ENCODE data around the gene PLOD2.

The PLOD2 gene

DNA sequence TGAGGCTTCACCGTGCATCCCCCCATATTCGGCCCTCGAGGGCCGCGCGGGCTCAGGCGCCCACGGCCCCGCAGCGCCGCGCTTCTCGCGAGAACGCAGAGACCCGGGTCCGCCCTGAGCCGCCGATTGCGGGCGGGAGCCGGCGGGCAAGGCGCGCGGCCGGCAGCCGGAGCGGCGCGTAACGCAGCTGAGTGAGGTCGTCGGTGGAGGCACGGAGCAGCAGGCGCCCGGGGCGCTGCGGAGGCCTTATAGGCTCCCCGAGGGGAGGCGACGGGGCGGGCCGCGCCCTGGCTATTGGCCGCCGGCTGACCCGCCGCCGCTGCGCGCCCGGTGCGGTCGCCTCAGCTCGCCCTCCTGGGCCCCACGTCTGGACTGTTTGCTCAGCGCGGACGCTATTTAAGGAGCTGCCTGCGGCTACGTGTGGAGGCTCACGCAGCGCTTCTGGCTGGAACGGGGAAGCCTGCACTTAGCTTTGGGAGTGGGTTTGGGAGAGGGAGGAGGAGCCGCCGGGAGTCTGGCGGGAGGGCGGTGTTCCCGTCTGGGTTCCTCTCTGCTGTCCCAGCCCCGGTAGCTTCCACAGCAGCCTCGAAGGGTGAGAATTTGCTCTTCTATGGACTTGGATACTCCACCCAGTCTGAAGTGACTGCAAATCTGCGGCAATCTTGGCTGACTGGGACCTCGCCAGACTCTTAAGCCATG lies at the start of gene PLOD2:
Gene PLOD2 (minus strand): TSS at position 221 of the 699 bp plus-strand sequence. CDS start 195 bp downstream, at position 26.
- peak in 1 of 2 experiments; percentile 5 for DNase-seq

DNA sequence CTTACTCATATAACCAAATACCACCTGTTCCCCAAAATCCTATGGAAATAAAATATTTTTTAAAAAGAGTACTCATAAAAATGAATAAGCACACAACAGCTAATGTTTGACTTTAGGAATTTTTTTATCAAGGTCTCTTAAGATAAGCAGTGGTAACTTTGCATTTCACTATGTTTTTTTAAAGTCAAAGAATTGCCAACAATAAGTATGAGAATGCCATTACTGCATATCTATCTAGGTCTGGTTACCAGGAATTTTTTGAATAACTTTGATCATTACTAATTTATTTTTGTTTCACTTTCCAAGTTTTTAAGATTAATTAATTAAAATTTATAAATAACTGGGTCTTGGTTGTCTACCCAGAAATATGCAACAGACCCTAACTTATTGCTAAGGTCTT lies 48.4 kb upstream of the PLOD2 start:
- no peak for DNase-seq

DNA sequence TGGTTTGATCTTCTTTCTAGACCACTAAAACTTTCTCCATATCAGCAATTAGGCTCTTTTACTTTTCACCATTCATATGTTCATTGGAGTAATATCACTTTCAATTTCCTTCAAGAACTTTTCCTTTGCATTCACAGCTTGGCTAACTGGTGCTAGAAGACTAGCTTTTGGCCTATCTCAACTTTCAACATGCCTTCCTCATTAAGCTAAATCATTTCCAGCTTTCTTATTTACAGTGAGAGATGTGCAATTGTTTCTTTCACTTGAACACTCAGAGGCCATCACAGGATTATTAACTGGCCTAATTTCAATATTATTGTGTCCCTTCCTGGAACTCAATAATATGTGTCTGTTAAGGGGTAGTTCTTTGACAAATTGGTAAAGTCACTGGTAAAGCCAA lies 42.8 kb upstream of the PLOD2 start:
- no peak for DNase-seq

DNA sequence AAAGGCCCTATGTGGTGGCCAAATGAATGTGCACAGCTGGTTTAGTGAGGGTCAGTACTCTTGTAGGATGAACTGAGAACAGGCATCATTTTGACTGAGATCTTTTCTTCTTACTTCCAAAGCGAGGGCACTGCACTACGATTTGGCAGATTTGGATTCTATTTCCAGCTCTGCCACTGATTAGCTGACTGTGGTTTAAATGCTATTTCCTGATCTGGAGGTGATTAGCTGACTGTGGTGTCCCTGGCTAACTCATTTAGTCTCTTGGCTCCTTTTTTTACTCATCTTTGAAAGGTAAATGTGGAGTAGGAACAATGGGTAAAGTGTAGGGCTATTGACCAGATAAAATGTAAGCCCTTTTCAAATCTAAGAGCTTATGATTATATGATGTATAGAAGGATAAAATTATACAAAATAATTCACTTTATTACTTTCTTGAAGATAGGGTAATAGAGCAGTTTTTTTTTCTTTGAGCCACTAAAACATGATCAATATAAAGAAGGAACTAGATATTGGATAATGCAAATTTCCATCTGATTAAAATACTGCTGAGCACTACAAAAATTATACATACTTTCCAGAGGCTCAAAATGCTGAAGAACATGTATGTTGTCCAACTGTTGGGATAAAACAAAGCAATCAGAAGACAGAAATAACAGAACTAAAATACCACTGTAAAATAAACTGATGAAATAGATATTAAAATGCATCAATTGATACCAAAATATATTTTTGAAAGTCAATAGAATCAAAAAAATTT lies 39.7 kb upstream of the PLOD2 start:
- DNase-seq, result no peak

DNA sequence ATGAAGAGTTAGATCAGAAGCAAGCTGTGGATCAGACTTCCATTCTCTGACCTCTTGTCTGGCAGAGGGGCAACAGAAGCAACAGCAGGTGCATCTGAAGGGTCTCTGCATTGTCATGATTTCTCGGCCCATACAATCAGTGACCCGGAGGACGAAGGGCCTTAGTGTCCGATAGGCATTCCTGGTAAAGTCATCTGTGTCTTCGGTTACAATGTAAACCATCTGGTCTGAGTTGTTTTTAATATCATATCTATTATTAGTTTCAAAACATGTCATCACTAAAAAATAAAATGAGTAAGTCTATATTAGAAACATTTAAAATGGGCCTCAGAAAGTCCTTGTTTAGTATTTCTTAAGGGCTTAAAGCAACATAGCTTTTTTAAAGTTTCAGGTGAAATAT lies 38.8 kb upstream of the PLOD2 start:
- DNase-seq, result no peak

DNA sequence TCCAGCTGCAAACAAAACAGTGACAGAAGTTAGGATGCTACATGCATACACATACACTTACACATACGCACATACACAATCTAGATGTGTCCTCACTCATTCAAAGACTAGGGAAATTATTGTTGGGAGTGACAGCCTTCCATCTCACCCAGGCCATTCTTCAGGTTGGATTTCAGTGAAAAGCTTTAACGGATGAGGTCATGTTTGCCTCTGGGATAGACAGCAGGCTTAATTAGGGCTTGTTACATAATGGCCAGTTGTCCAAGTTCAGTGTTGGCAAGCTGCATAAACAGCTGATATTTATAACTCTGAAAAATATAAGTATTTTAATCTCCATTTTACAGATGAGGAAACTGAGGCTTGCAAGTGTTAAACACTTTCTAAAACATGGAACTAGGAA lies 35.8 kb upstream of the PLOD2 start:
- no peak for DNase-seq

DNA sequence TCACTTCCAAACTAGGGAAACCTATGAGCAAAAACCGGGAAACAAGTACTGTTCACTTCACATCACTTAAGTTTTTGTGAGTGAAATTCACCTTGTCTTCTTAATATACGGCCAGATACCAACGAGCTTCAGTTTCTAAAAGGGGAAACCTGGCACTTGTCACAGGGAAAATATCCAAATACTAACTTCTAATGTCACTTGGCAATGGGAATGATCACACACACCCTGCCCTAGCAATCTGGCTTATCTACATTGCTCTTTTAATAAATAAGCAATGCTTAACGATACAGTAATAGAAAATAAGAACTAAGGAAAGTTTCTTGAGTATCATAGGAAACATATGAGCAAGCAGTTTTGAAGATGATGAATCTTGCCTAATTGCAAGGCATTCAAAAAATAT lies 34.6 kb upstream of the PLOD2 start:
- no peak for DNase-seq

DNA sequence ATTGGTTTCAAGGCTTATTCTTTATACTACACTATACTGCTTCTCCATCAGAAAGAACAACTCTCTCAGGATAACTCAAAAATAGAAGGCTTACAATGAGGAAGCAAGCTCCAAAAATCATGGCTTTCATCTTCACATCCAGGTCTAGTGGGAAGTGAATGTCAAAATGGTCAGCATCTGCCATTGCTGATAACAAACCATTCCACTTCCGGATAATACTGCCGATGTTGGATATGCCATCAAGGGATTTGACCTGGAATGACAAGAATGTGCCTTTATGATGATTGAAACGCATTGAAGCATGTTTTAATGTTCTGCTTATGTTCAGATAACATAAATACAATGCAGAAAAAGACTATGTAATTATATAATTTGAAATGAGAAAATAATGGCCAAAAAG lies 34.0 kb upstream of the PLOD2 start:
- no peak for DNase-seq

DNA sequence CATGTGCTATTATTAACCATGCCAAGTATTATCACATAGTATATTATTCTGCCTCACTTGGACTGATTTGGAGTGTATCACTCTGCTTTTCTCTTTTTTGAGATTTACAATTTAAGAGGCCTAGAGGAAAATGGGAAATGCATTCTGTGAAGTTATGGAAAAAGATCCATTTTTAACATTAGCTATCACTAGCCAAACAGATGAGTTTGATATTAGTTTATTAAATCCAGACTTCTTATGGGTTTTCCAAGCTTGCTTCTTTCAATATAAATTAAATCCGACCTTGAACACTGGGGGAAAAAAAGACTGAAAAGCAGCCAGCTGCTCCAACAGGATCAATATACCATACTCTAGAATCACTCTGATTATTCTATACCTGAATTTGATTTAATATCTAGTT lies 30.1 kb upstream of the PLOD2 start:
- no peak for DNase-seq

DNA sequence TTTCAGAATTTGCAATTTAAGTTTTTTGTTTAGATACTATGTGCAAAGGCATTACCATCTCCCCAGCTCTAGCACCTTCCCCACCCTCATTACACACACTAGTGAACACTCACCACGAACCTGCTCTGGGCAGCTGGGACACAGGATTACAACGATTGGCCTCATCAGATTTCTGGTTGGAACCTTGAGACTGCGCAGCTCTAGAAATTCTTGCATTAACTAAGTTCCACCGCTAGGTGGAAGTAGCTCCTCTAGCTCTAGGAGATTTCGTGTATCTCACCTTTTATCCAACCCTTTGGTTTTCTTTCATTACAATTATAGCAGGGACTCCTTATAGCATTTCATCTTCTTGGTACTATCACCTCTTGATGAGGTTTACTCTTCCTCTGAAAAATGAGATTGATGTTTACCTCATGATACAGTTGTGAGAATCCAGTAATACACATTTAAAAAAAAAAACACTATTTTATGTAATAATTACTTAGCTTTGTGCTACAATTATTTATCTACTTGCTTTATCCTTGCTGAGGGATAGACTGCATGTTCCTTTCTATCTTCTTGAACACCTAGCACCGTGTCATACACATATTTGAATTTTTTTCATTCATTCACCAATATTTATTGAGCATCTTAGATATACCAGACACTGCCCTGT lies 28.7 kb upstream of the PLOD2 start:
- DNase-seq, result no peak

DNA sequence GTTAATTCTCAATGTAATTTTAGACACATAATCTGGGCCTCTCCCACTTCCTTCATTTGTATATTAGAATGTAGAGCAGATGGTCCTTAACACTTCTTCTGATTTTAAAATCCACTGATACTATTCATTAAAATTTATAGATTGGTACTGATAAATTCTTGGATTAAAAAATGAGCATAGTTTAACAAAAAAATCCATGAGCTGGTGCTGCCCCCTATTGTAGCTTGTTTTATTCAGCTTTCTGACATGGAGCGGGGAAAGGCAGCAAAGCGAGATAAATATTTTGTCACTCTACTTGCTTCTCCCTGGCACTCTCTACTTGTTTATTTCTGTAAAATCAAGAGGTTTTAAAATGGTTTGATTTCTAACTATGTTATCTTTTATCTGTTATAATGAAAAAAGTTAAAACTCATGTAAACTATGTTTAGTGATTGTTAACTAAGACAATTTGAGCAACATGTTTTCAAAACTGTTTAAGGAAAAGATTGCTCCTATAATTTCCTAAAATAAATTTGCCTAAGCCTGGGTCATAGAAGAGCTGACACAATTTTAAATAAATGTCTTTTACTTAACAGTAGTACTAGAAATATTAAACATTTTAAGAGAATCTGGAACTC lies 26.5 kb upstream of the PLOD2 start:
- DNase-seq, result no peak

DNA sequence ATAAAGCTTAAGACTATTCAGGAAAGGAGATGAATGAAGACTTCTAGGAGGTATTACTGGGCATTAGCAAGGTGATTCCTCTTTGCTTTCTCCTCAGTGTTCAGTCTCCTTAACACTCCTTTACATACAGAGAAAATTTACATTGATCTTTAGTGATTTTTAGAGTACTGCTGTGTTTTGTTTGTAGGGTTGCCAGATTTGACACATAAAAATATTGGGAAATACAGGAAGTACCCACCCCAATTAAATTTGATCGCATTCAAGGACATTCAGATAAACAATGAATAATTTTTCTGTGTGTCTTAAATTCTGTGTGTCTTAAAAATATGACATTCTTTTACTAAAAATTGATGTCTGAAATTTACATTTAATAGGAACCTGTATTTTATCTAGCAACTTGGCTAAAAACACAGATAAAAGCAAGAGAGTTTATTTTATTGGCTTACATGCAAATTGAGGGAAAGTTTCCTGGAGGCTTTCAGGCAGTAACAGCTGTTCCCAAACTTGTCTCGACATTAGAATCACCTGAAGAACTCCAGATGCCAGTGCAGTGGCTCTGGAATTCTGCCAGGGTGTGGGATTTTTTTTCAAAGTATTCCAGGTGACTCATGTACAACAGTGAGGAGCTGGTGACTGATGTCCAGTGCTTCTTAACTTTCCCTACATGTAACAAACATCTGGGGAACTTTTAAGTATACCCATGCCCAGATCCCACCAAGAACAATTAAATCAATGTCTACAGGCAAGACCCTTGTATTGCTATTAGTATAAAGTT lies 23.4 kb upstream of the PLOD2 start:
- no peak for DNase-seq

DNA sequence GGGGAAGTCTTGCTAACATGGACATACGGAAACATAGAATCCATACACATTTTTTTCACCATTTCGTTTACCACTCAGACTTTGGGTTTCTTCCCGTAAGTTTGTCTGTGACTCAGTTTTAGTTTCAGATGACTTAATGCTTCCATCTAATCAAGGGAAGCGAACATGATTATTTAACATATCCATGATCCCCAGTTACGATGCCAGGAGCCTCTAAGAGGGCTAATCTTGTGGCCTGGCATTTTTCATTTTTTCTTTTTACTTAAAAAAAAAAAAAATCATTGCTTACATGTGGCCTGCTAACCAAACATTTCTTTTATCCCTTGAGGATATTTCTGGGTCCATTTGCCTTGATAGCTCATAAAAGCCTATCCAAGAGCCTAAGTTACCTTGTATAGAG lies 20.2 kb upstream of the PLOD2 start:
- DNase-seq, result no peak

DNA sequence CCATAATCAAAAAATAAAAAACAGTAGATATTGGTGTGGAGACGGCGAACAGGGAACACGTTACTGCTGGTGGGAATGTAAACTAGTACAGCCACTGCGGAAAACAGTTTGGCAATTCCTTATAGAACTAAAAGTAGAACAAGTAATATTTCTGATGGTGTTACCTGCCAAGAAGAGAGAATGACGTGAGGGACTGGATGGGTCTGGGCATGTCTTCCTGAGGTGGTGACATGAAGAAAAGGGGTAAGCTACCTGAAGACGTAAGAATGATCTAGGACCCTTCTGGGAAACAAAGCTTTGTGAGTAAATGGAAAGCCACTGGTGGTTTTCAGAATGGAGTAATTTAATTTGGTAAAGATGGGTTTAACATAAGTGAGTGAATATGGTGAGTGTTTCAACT lies 19.4 kb upstream of the PLOD2 start:
- no peak for DNase-seq

DNA sequence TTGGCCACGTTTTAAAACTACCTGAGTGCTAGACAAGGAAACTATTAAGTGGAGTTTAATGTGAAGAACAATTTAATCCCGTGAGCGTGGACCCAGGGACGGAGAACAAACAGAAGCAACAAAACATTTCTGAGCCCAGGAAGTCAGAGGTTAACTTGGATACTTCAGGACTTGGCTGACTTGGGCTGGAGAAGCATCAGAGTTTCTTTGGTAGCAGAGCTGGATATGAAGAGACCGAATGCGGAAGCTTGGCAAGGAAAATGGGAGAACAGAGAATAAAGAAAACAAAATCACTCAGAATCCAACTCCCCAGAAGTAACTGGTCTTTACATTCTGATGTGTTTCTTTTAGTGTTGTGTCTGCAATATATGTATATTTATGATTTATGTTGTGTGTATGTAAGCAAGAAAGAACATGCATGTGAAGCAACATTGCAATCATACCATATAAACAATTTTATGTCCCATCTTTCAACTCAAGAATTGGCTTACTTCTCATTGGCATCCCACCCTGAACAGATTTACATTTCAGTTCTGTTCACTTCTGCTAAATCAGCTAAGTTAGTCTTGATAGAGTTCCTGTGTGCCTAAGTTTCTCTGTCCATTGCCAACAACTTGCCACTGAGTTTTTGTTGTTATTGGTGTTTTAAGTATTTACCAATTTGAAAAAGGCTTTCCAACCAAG lies 17.2 kb upstream of the PLOD2 start:
- no peak for DNase-seq

DNA sequence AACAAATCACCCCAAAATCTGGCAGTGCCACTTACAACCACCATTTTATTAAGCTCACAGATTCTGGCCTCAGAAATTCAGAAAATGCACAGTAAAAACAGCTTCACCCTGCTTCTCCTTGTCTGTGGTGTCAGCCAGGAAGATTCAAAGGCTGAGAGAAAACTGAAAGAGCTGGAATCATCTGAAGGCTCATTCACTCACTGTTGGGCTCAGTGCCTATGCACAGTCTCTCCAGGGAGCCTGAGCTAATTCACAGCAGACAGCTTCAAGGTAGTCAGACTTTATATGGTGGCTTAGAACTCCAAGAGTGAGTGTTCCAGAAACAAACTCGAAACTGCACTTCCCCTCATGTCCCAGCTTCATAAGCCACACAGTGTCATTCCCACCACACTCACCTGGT lies 16.5 kb upstream of the PLOD2 start:
- DNase-seq, result no peak

DNA sequence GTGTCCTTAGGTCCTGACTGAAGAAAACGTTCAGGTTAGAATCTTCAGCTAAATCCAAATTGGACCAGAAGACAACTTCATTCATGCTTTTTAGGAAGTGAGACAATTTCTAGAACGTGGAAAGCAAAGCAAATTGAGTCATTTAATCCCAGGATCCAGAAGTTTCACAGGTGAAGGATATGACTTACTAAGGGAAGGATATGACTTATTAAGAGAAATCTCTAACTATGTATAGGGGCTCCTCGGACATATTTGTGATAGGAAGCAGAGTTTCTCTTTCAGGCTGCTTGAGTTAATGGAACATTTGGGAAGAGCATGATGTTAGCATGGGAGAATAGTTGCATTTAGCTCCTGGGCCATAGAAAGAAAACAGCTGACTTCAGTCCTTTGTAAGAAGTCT lies 16.1 kb upstream of the PLOD2 start:
- no peak for DNase-seq

DNA sequence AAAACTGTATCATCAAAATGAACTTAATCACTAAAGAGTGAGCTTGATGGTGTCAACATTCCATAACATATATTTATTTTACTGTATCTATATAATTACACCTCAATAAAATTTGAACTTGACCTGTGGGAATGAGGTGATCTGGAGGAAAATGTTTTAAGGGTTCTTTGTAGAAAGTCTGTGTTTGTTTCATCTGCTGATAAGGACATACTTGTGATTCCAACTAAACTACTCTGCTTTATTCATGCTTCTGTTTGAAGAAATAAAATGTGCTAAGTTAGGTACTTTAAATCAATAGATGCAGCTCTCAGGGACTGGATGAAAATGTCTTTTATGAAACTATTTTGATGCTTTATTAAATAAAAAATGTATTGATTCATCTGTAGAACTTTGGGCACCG lies 11.6 kb upstream of the PLOD2 start:
- DNase-seq, result no peak

DNA sequence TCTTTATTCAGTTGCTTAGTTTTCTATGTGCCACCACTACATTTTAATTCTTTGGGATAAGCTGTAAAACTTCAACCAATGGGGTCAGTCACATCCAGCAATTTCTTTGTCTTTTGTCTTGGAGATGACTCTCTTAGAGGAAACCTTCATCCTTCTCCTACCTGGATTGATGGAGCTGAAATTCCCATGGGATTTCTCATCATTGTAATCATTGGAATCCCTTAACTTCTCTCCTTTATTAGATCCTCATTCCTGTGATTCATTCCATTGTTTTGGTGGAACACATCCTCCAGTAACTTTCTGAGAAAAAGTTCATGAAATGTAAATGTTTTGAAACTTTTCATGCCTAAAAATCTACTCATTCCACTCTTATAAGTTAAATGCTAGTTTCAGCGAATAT lies 9.6 kb upstream of the PLOD2 start:
- no peak for DNase-seq

DNA sequence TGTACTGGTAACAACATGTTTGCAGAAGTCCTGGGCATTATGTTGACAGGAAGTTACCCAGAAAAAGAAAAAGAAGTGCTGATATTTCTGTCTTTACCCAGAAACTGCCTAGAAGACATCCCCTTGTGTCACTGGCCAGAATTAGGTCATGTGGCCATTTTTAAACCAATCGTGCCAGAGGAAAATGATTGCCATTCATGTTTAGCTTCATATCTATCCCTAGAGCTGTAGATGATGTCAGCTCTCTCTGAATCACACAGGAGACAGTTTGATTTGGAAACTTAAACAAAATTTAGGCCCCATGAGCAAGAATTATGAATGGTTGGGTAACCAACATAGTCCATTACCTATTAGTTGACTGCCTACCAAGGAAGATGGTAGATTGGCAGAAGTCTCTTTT lies 8.9 kb upstream of the PLOD2 start:
- DNase-seq, result no peak

DNA sequence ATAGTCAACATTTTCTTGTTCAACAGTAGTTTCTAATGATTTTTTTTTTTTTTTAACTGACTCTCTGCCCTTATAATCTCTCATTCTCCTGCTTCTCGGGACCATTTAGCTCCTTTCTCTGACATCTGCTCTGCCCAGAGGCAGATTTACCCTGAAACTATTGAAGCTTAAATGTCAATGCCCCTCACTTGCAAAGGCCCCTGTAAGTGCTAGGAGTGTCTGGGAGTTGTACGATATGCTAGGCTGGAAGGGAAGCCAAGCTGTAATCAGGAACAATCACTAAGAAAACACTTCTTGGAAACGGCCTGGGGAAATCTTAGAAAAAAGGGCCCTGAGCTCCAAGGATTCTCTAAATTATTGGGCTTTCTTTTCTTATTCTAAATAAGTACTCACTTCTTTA lies 5.8 kb upstream of the PLOD2 start:
- no peak for DNase-seq

DNA sequence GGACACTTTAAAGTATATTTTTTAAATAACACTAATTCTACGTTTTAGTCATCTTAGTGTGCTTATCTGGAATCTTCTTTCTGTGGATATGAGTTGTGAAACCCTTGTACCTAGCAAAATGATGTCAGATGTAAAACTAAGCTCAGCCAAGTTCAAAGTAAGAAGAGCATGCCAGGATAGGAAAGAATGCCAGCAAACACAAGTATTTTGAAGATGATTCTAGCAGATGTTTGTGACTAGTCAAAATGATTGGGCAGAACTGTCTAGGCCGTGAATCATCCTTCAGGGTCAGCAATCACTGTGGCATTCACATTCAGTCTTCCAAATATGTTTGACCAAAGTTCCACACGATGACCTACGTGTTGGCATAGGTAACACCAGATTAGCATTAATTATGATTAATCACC lies 5.4 kb upstream of the PLOD2 start:
- DNase-seq, result no peak

Measured in stimulated activated CD4-positive, alpha-beta T cell treated with anti-CD3 and anti-CD28 coated beads, Interleukin-4, amount 100 ng/mL, for 4 hours (primary cell).